MCF 10A (cell line): Measurements from ENCODE around the gene TBXAS1. TPM values are rescaled to one million over a fixed set of nuclear protein-coding genes. Genes with fewer than 3 reads are reported as not detected.

Experiments
- BruUV-seq: library from RNA; stranded (reverse); fragments of 400-500 nt; replicated peaks from 2 replicates; lab custom pipeline; 2021; lab: Mats Ljungman, UMichigan
- CTCF ChIA-PET: fragments of 300-600 bp; sonication (Branson Sonifier 250); formaldehyde crosslinking; extraction: SDS; loops from one replicate; lab custom pipeline; 2021; ENCODE audit warnings: antibody characterized with exemption, inconsistent platforms; lab: Yijun Ruan, JAX
- POLR2A ChIA-PET: fragments of 300-600, 350-650 bp; sonication (Branson Sonifier 250); formaldehyde crosslinking; extraction: SDS; loops from one replicate; lab custom pipeline; 2020; ENCODE audit warnings: antibody characterized with exemption, inconsistent platforms; lab: Yijun Ruan, JAX
- DNase-seq: peaks from one replicate; pipeline ENCODE4 v3.0.0-alpha.2; 2018; ENCODE audit not compliant: unreplicated experiment
- H3K27ac Mint-ChIP-seq: one replicate; pipeline ENCODE4 v1.8.0; 2022; ENCODE audit warnings: mild to moderate bottlenecking, low read depth, mixed read lengths; ENCODE audit not compliant: unreplicated experiment
- H3K27me3 Mint-ChIP-seq: one replicate; pipeline ENCODE4 v1.8.0; 2022; ENCODE audit warnings: mixed read lengths; ENCODE audit not compliant: insufficient read depth, unreplicated experiment
- H3K36me3 Mint-ChIP-seq: one replicate; pipeline ENCODE4 v1.8.0; 2022; ENCODE audit warnings: mild to moderate bottlenecking, moderate library complexity, mixed read lengths; ENCODE audit not compliant: insufficient read depth, unreplicated experiment
- H3K4me1 Mint-ChIP-seq: one replicate; pipeline ENCODE4 v1.8.0; 2022; ENCODE audit warnings: mixed read lengths; ENCODE audit not compliant: insufficient read depth, unreplicated experiment
- H3K4me3 Mint-ChIP-seq: one replicate; pipeline ENCODE4 v1.8.0; 2022; ENCODE audit warnings: mild to moderate bottlenecking, moderate library complexity, mixed read lengths; ENCODE audit not compliant: unreplicated experiment
- H3K9me3 Mint-ChIP-seq: one replicate; pipeline ENCODE4 v1.8.0; 2022; ENCODE audit warnings: mixed read lengths; ENCODE audit not compliant: unreplicated experiment
- CTCF ChIP-seq: fragments of 200-600 bp; IDR thresholded peaks from one replicate; pipeline ENCODE4 v1.8.0; 2022; ENCODE audit warnings: antibody characterized with exemption, mild to moderate bottlenecking; ENCODE audit not compliant: unreplicated experiment
- intact Hi-C: fragments of 100-400 bp; cut with micrococcal nuclease; formaldehyde crosslinking; loops from 2 replicates; pipeline ENCODE4 v1.14.1; 2022
- total RNA-seq: library from RNA; stranded (reverse); gene quantifications from 2 replicates; pipeline ENCODE4 v1.2.3, GENCODE V29; 2022

Gene TBXAS1
- total RNA-seq, 1 experiment from 2014 or later, result 1.5 TPM

GRCh38 chr7:140048138-140048537 lies 219.1 kb downstream of the TBXAS1 start:
- intact Hi-C loops, result no loop called here
- Mint-ChIP-seq H3K4me3 (no peak overlapping the region), H3K27ac (no peak overlapping the region), H3K4me1 (peaks cover 11% of the 10 kb centered on the region), H3K9me3 (no peaks in the 10 kb centered on the region), H3K36me3 (peaks cover 31% of the 10 kb centered on the region), H3K27me3 (no peaks in the 10 kb centered on the region)
- ChIA-PET CTCF (interaction anchor here (0.6 to 1.1 kb wide), 2 partner anchors 279 to 548 kb away, joined by 3 read pairs; no protein-coding TSS in a partner anchor), POLR2A (no interaction called here)
- no peak for DNase-seq
- BruUV-seq, result no TSS peak
- no peak for TF ChIP-seq CTCF

GRCh38 chr7:140048989-140049338 lies 219.9 kb downstream of the TBXAS1 start:
- CTCF ChIA-PET, result no interaction called here
- intact Hi-C loops, result no loop called here
- H3K4me3 Mint-ChIP-seq, result no peak overlapping the region

GRCh38 chr7:140049339-140050024 lies 220.4 kb downstream of the TBXAS1 start:
- Mint-ChIP-seq H3K27me3 (no peaks in the 10 kb centered on the region), H3K4me3 (no peak overlapping the region), H3K4me1 (peaks cover 11% of the 10 kb centered on the region), H3K36me3 (peaks cover 38% of the 10 kb centered on the region), H3K9me3 (no peaks in the 10 kb centered on the region), H3K27ac (peak overlapping the region; percentile 15)
- no TSS peak for BruUV-seq
- peak; percentile 46 for DNase-seq
- intact Hi-C loops, result no loop called here
- ChIA-PET CTCF (interaction anchor here (1.4 kb wide), 1 partner anchor 8 kb away, joined by 4 read pairs; no protein-coding TSS in a partner anchor), POLR2A (interaction anchor here (1.4 kb wide), 1 partner anchor 10 kb away, joined by 3 read pairs; no protein-coding TSS in a partner anchor)
- no peak for TF ChIP-seq CTCF

More at GRCh38 chr7:140048989-140049338, 219.9 kb downstream of the TBXAS1 start:
- POLR2A ChIA-PET, result interaction anchor here (1.4 kb wide), 1 partner anchor 11 kb away, joined by 3 read pairs; no protein-coding TSS in a partner anchor
- H3K27ac Mint-ChIP-seq, result no peak overlapping the region
- peaks cover 11% of the 10 kb centered on the region for H3K4me1 Mint-ChIP-seq
- BruUV-seq, result no TSS peak
- no peak for DNase-seq
- no peaks in the 10 kb centered on the region for H3K9me3 Mint-ChIP-seq
- H3K36me3 Mint-ChIP-seq, result peaks cover 33% of the 10 kb centered on the region
- H3K27me3 Mint-ChIP-seq, result no peaks in the 10 kb centered on the region
- no peak for TF ChIP-seq CTCF

- POLR2A ChIA-PET, result interaction anchor here (1.4 kb wide), 1 partner anchor 10 kb away, joined by 3 read pairs; no protein-coding TSS in a partner anchor
- BruUV-seq, result no TSS peak
- no peak for DNase-seq
Observed at GRCh38 chr7:140050100-140050499, 221.0 kb downstream of the TBXAS1 start.

More at GRCh38 chr7:140050100-140050499, 221.0 kb downstream of the TBXAS1 start:
- CTCF ChIA-PET, result interaction anchor here (1.4 kb wide), 1 partner anchor 9 kb away, joined by 4 read pairs; no protein-coding TSS in a partner anchor
- Mint-ChIP-seq H3K36me3 (peaks cover 39% of the 10 kb centered on the region), H3K9me3 (no peaks in the 10 kb centered on the region), H3K27me3 (no peaks in the 10 kb centered on the region), H3K27ac (peak overlapping the region; percentile 15), H3K4me1 (peaks cover 11% of the 10 kb centered on the region), H3K4me3 (no peak overlapping the region)
- TF ChIP-seq CTCF, result no peak
- intact Hi-C loops, result no loop called here
